GM21737 (cell line): ENCODE data around the gene BACH2.
"Not testable (repeated sequence)": the region's sequence is repeated elsewhere in the genome, so short reads cannot be mapped to it uniquely, and the experiment has no call there.

Experiments
- ATAC-seq: cut with Tn5 transposase; IDR thresholded peaks from one replicate; pipeline ENCODE4 v1.9.1; 2021; ENCODE audit warnings: mild to moderate bottlenecking, moderate library complexity; ENCODE audit not compliant: unreplicated experiment

Gene BACH2

DNA sequence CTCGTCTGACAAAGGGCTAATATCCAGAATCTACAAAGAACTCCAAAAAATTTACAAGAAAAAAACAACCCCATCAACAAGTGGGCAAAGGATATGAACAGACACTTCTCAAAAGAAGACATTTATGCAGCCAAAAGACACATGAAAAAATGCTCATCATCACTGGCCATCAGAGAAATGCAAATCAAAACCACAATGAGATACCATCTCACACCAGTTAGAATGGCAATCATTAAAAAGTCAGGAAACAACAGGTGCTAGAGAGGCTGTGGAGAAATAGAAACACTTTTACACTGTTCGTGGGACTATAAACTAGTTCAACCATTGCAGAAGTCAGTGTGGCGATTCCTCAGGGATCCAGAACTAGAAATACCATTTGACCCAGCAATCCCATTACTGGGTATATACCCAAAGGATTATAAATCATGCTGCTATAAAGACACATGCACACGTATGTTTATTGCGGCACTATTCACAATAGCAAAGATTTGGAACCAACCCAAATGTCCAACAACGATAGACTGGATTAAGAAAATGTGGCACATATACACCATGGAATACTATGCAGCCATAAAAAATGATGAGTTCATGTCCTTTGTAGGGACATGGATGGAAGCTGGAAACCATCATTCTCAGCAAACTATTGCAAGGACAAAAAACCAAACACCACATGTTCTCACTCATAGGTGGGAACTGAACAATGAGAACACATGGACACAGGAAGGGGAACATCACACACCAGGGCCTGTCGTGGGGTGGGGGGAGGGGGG is 130.3 kb downstream of the BACH2 start:
- ATAC-seq = not testable (repeated sequence)

DNA sequence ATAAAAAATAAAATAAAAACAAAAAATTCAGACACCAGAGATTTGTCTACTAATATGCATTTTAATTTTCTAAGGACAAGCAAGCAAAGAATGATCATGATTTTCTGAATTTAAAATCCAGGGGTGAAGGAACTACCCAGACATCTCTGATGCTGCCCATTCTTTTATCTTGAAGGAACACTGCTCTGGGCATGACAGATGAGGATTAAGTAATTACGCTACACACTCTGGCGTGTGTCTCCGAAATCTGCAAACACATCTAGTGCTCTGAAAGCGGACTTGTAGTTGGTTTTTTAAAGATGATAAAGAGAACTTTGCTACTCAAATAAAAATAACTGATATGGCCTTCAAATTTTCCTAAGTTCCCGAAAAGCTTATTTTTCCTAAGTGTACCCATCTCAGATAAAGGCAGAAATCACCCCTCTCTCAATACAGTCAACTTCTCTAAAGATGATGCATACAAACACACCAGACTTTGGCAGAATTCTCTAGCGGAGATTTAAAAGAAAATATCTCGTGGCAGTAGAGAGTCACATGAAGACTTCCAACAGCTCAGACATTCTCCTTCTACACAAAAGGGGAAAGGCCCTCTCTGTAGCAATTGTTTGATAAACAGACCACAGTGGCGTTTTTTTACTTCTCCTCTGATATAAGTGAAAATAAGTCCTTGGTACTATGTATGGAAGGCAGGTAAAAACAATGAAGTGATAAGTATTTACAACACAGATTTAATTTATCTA is 133.8 kb downstream of the BACH2 start:
- no peak for ATAC-seq

DNA sequence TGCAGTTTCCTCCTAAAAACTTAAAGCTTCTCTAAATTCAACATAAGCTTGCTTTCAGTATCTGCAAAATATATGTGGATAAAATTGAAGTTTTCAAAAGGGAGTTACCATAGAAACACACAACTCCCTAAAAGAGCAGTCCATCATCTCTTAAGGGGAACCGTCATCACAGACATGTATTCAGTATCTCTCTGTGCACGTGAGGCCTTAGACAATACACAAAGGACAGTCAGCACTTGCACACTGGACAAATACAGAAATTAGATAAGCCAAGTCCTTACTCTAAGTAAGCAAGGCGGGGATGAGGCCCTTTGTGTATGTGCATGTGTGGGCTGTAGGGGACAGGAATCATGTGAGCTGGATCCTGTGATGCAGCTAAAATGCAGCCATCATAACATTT is 136.6 kb downstream of the BACH2 start:
- no peak for ATAC-seq

DNA sequence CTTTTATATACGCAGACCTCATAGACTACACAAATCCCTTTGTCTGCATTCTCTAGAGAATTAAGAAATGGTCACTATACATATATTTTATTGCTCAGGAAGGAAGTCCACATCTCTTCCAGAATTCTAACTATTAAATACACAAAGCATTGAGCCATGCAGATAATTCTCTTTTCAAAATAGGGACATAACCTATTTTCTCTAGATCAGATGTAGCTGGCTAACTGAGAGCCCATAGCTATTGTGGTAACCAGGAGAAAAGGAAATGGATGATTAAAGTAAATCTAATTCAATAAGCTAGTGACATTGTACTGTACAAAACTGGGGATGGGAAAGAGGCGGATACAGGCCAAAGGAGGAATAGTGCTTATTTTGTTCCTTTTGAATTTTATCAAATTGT is 137.2 kb downstream of the BACH2 start:
- no peak for ATAC-seq

DNA sequence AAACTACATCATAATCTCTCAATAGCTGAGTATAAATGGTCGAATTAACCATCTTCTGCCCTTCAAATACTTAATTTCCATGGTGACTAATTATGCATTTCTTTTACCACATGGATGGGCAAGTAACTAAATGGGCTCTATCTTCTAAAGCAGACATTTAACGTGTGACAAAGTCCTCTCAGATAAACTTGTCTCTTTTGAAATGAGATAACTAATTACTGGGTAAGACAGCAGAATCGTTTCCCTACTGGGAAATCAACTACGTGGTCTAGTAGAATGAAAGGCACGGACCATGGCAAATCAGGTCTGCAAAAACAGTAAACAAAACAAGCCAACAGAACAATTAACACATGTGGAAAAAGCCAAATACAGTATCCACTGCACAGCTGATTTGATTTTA is 137.7 kb downstream of the BACH2 start:
- ATAC-seq = no peak

DNA sequence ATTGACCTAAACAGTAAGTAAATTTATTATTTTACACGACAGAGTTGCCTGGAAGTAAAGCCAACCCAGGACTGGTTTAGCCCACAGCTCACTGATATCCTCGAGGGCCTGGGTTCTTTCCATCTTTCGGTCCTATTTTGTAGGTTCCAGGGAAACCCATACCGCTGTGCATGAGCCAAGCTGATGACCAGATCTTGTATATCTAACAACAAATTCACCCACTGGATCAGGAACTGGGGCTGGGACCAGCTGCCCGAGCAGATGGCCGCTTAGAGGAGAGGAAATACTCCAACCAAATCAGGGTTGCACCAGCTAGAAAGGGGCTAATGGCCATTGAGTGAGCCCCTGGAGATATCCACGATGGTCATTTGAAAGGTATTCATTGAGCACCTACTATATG is 139.2 kb downstream of the BACH2 start:
- ATAC-seq = no peak

- no peak for ATAC-seq
Measured at GRCh38 chr6:90156861-90157260, 139.8 kb downstream of the BACH2 start.

DNA sequence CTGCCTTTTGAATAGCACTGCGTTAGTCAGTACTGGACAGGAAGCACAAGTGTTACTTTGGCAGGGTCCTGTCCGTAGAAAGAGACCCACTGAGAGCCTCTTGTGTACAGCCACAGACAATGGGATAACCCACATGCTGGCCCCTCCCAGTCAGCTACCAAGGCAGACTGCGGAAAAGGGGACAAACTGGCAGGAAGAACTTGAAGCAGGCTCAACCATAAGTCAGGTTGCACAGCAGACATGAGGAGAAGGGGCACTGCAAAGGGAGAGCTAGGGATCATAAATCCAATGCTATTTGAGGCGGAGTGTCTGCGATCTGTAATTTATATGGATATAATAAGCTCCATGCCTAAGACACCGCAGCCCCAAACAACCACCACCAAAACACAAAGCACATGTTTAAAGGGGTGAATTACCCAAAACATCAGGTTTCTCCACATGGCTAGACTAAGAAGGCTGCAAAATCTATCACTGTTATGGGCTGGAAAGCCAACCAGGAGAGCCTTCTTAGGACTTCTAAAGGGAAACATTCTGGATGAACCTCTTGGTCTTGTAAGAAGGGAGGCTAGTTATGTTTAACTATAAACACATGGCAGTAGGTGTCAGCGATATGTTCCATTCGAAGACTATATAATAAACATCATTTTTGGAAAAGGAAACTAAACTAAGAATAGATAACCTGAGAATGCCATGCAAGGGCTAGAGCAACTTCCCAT is 141.7 kb downstream of the BACH2 start:
- no peak for ATAC-seq

DNA sequence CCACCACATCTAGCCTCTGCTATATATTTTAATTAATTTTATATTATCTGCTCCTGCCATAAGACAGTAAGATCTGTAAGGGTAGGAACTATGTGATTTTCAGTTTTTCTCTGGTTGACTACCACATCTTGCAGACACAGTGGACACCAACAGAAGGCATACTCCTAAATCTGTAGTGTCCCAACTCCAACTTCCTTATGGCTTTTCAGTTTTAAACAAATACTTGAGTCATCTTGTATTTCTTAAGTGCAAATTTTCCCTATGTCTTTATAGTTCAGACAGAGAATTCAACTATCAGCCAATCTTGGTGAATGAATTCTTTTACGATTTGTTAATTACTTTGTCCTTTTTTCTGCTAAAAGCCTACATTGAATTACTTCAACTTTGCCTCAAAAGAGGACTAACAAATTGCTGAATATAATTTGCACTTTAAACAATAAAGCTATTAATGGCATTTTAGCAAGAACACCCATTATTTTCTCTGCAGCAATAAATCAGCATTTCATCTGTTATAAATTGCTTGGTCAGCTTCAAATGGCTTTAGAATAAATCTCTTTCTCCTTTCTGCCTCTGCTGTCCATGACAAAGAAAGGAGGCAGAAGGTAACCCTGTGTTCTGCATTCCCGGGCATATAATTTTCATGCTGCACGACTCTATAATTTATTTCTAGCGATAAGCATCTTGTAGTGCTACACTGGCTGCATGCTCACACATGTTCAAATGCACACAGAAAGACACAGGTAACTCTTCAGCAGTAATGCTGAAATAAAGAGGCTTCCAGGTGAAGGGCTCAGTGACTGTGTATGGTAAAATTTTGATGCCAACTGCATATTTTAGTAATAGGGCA is 144.8 kb downstream of the BACH2 start:
- ATAC-seq = no peak

GRCh38 chr6:90149280-90149679 is 147.4 kb downstream of the BACH2 start:
- ATAC-seq = no peak

GRCh38 chr6:90148867-90149266 is 147.8 kb downstream of the BACH2 start:
- no peak for ATAC-seq

DNA sequence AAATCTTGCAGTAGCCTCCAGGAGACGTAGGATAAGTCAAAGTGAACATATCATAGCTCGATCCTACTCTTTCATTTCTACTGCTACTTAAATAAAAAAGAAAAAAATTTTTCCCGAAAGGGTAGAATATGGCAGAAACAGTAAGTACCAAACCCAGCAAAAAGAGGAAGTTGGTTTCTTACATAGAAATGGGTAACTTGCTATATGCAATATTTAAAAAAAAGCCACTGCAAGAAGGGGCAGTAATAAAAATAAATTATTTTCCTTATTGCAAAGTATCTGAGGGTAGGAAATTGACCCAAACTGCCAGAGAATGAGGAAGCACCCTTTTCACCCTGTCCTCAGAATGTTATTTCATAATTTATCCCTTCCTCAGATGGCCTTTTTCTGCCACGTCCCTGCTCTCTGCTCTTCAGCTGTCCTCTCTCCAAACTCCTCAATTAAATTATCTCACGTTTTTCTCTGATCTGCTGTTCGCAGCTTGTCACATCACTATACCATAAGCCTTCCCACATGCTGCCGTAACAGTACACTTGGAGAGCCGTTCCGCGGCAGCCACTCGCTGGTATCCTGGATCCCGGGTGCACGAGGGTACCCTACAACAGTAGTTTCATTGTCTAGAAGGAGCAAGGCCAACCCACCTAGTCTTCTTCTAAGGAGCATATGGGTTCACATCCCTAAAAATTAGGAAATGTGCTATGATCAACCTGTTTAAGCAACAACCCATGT is 149.6 kb downstream of the BACH2 start:
- ATAC-seq = no peak

DNA sequence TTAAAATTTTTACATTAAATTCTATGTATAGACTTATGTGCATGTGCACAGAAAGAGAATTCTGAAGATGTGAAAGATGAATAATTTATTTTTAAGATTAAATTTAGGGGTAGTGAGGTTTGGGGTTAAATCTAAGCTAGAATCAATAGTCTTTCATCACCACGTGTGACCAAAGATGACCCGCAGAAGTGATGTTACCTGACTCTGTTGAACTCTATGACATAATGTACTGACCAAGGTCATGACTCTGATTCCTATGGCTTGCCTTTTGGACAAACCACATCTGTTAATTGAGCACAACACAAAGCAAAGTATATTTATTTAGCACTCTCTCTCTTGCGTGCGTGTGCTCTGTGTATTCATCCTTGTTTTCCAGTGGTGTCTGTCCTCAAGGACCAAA is 150.6 kb downstream of the BACH2 start:
- ATAC-seq = no peak

- ATAC-seq = no peak
Measured at GRCh38 chr6:90144928-90145555, 151.6 kb downstream of the BACH2 start.

- ATAC-seq = no peak
Measured at GRCh38 chr6:90144396-90144795, 152.2 kb downstream of the BACH2 start.

DNA sequence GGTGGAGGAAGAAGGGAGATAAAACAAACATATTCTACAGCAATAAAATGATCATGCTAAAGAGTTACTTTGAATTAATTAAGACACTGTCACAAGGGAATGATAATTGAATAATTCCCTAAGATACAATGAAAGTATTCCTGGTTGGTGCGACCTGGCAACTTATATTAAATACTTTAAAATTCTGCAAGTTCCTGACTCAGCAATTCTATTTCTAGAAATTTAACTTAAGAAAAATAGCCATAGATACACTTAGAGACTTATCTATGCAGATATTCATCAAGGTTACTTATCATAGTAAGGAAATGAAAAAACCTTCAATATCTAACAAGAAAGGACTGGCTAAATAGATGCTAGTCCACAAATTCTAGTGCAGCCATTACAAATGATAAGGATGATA is 156.0 kb downstream of the BACH2 start:
- ATAC-seq = no peak

- no peak for ATAC-seq
Measured at GRCh38 chr6:90139272-90139817, 157.3 kb downstream of the BACH2 start.

- ATAC-seq = no peak
Measured at GRCh38 chr6:90136837-90137568, 159.6 kb downstream of the BACH2 start.

DNA sequence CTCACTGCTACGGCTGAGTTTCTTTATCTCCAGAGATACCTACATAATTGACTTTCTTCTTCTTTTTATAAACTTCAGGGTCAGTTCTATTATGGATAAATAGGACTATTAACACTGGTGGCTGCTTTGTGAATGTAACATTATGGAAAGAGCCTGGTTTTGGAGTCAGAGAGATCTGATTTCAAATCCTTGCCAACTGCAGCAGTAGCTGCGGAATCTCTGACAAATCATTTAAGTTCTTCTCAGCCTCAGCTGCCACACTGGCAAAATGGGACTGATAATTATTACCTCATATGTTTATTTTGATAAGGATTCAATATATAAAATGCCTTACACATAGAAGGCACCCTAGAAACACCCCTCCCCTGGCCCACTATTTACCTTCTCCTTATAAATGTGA is 160.5 kb downstream of the BACH2 start:
- ATAC-seq = no peak
